ENCODE data around the gene EIF2D. TPM values are rescaled to one million over a fixed set of nuclear protein-coding genes. Genes with fewer than 3 reads are reported as not detected.
A peak's percentile ranks its signal among the peaks of the same experiment; 100 is the strongest.

Gene EIF2D
- total RNA-seq, 4 donors from 2014 or later, result 20.9 to 57.3 (median 39.5) TPM

DNA sequence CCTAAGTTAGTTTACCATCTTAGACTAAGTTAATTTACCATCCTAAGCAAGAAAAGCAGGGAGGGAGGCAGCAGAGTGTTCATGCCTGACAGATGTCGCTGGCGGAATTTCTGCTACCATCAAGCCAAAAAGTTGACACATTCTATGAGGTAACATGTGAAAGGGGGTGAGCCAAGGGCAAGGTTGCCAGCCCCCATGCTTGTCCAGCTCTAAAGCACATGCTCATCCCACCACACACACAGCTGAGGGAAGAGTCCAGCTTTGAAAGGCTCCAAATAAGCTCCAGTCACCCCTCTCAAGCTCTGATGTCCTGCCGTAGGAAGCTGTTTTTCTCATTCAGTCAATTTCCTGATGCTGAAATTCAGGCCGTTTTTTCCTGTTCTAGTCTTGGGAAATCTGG is 46.3 kb downstream of the EIF2D start:
- Histone ChIP-seq H3K4me3 (no peak overlapping the region), H3K9me3 (no peaks in the 10 kb centered on the region), H3K27me3 (no peaks in the 10 kb centered on the region), H3K36me3 (no peaks in the 10 kb centered on the region), H3K4me1 (peaks cover 6 to 11% (median 7%) of the 10 kb centered on the region in 4 donors), H3K27ac (no peak overlapping the region)
- intact Hi-C loops (cut with DNase I; ENCODE audit: low total_unique reads) (no loop called here), in situ Hi-C loops (cut with MboI; ENCODE audit: low pct_ligation_motif_present in 1 of 4, low pct_unique_long_range_greater_than_20kb in 1 of 4, low sequenced_read_pairs in 3 of 4) (no loop called here)
- no peak for DNase-seq
- WGBS, 2 donors (ENCODE audit: low coverage in 1 of 2), result 40 to 78% methylated on average over 1 to 4 of the region's 4 CpGs
- TF ChIP-seq POLR2AphosphoS5 (IDR thresholded peaks at IDR 0.05), result no peak
- TF ChIP-seq POLR2A (IDR thresholded peaks at IDR 0.05), result no peak
- TF ChIP-seq, protein P1, sequence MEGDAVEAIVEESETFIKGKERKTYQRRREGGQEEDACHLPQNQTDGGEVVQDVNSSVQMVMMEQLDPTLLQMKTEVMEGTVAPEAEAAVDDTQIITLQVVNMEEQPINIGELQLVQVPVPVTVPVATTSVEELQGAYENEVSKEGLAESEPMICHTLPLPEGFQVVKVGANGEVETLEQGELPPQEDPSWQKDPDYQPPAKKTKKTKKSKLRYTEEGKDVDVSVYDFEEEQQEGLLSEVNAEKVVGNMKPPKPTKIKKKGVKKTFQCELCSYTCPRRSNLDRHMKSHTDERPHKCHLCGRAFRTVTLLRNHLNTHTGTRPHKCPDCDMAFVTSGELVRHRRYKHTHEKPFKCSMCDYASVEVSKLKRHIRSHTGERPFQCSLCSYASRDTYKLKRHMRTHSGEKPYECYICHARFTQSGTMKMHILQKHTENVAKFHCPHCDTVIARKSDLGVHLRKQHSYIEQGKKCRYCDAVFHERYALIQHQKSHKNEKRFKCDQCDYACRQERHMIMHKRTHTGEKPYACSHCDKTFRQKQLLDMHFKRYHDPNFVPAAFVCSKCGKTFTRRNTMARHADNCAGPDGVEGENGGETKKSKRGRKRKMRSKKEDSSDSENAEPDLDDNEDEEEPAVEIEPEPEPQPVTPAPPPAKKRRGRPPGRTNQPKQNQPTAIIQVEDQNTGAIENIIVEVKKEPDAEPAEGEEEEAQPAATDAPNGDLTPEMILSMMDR (IDR thresholded peaks at IDR 0.05), result no peak
- no peak for TF ChIP-seq EP300 (IDR thresholded peaks at IDR 0.05; ENCODE audit: low read depth)

DNA sequence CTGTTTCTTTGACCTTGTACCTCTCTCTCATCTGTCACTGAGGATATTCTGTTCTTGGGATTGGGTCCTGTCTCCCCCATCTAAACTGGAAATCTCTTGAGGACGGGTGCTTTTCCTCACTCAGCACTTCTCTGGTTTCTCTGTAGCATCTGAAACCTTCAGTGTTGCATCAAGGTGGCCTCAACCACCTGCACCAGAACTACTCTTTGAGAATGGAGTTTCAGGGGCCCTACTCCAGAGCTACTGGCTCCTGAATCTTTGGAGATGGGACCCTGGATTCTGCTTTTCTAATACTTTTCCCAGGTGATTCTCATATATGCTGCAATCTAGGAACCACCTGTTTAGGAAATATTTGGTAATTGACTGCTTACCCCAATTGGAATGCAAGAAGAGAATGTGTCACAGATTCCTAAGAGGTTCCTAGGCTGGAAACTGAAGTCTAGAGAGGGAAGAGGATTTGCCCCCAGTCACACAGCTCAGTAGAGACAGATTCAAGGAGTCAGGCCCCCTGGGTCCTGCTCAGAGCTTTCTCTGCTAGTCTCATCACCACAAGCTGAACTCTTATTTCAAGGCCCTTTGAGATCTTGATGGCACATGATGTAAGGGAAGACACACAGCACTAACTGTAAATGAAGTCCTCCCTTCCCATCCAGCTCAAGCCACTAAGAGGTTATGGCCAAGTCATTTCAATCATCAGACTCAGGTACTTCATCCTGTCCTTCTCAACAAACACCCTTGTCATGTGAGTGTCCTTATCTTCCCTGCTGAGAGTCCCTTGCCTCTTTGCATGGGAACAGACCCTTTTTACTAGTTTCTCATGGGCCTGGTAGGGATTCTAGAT is 48.7 kb downstream of the EIF2D start:
- H3K9me3 ChIP-seq, result no peaks in the 10 kb centered on the region
- peak overlapping the region in 2 of 4 donors; percentile 2 to 42 for H3K27ac ChIP-seq
- no peak for DNase-seq
- 79% methylated on average over 1 of the region's 1 CpG; no CpG with 5 or more reads in 1 of the 2 donors for WGBS, 2 donors (ENCODE audit: low coverage in 1 of 2)
- in situ Hi-C loops (cut with MboI; ENCODE audit: low pct_ligation_motif_present in 1 of 4, low pct_unique_long_range_greater_than_20kb in 1 of 4, low sequenced_read_pairs in 3 of 4) (no loop called here), intact Hi-C loops (cut with DNase I; ENCODE audit: low total_unique reads) (no loop called here)
- TF ChIP-seq POLR2A (IDR thresholded peaks at IDR 0.05) (no peak), POLR2AphosphoS5 (IDR thresholded peaks at IDR 0.05) (no peak), EP300 (IDR thresholded peaks at IDR 0.05; ENCODE audit: low read depth) (no peak)
- TF ChIP-seq, protein P1 (IDR thresholded peaks at IDR 0.05), result no peak
- H3K27me3 ChIP-seq, result no peaks in the 10 kb centered on the region
- no peaks in the 10 kb centered on the region for H3K36me3 ChIP-seq
- H3K4me3 ChIP-seq, result no peak overlapping the region
- H3K4me1 ChIP-seq, result peaks cover 6 to 32% (median 9%) of the 10 kb centered on the region in 4 donors

DNA sequence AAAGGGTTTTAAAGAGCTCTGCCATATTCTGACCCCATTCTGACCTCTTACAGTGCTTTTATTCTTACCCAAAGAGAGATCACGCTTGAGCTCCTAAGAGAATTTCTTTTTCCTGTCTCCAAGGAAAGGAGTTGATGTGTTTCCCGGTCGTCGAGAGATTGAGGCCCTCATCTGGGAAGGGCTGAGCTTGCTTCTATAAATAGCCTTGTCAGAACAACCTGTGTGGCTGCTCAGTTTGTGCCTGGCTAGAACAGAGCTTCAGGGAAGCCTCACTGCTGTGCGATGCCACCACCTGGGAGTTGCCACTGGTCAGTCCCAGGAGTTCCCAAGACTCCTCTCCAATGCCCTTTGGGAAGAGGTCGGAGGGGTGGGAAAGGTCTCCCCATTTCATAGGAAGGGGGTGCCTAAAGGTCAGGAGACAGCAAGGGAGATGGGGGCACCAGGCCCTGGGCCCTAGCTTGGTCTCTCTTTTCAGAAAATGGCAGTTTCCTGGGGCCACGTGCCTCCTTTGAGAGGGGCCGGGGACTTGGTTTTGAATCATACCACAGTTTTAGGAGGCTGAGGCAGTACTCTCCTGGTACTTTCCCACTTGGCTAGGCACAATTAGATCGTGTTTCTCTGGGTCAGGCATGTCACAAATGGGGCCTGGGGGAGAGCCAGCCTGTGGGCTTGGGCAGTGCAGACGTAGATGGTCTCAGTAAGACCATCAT is 52.1 kb downstream of the EIF2D start:
- in situ Hi-C loops (cut with MboI; ENCODE audit: low pct_ligation_motif_present in 1 of 4, low pct_unique_long_range_greater_than_20kb in 1 of 4, low sequenced_read_pairs in 3 of 4), result no loop called here
- no peaks in the 10 kb centered on the region for H3K36me3 ChIP-seq
- 57 to 65% methylated on average over 8 to 10 of the region's 10 CpGs for WGBS, 2 donors (ENCODE audit: low coverage in 1 of 2)

DNA sequence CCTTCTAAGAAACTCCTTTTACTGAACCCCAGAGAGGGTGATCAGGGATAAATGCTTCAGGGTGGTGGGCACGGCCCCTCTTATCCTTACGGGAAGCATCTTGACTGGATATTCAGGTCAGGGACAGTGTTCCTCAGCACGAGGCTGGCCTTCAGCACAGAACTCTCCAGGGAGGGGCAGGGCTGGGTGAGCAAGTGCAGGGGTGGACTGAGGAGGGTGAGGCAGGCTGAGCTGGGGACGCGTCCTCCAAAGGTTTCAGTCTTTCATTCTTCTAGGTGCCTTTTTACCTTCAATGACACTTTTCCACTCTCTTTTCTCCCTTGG is 52.6 kb downstream of the EIF2D start:
- intact Hi-C loops (cut with DNase I; ENCODE audit: low total_unique reads) (no loop called here), in situ Hi-C loops (cut with MboI; ENCODE audit: low pct_ligation_motif_present in 1 of 4, low pct_unique_long_range_greater_than_20kb in 1 of 4, low sequenced_read_pairs in 3 of 4) (no loop called here)
- TF ChIP-seq POLR2A (IDR thresholded peaks at IDR 0.05) (no peak), EP300 (IDR thresholded peaks at IDR 0.05; ENCODE audit: low read depth) (no peak), POLR2AphosphoS5 (IDR thresholded peaks at IDR 0.05) (no peak)
- TF ChIP-seq, protein P1 (IDR thresholded peaks at IDR 0.05), result no peak
- no peaks in the 10 kb centered on the region for H3K27me3 ChIP-seq
- peak overlapping the region in 1 of 4 donors; percentile 80 for H3K4me3 ChIP-seq
- peak overlapping the region; percentile 78 to 88 (median 83) for H3K27ac ChIP-seq
- peaks cover 10 to 65% (median 28%) of the 10 kb centered on the region in 4 donors for H3K4me1 ChIP-seq
- H3K9me3 ChIP-seq, result no peaks in the 10 kb centered on the region
- H3K36me3 ChIP-seq, result no peaks in the 10 kb centered on the region
- WGBS, 2 donors (ENCODE audit: low coverage in 1 of 2), result 79% methylated on average over 5 of the region's 5 CpGs; no CpG with 5 or more reads in 1 of the 2 donors
- no peak for DNase-seq

More for the DNA sequence above, 52.1 kb downstream of the EIF2D start:
- H3K27me3 ChIP-seq, result no peaks in the 10 kb centered on the region
- peak overlapping the region; percentile 78 to 88 (median 83) for H3K27ac ChIP-seq
- DNase-seq, result no peak
- TF ChIP-seq POLR2AphosphoS5 (IDR thresholded peaks at IDR 0.05) (no peak), EP300 (IDR thresholded peaks at IDR 0.05; ENCODE audit: low read depth) (no peak), POLR2A (IDR thresholded peaks at IDR 0.05) (no peak)
- TF ChIP-seq, protein P1 (IDR thresholded peaks at IDR 0.05), result no peak
- H3K9me3 ChIP-seq, result no peaks in the 10 kb centered on the region
- H3K4me1 ChIP-seq, result peaks cover 10 to 65% (median 27%) of the 10 kb centered on the region in 4 donors
- intact Hi-C loops (cut with DNase I; ENCODE audit: low total_unique reads), result no loop called here
- peak overlapping the region in 1 of 4 donors; percentile 80 for H3K4me3 ChIP-seq

Measured in transverse colon (tissue), 4 donors.